Epidermal melanocyte (primary cell): ENCODE data around the gene MACROH2A2.
"Not testable (repeated sequence)": the region's sequence is repeated elsewhere in the genome, so short reads cannot be mapped to it uniquely, and the experiment has no call there.

Experiments
- DNase-seq: peaks from one replicate; pipeline ENCODE4 v3.0.0; 2011; ENCODE audit warnings: low spot score; ENCODE audit not compliant: insufficient read length

MACROH2A2 gene

GRCh38 chr10:70067586-70067985 lies 14.9 kb downstream of the MACROH2A2 start:
- no peak for DNase-seq

GRCh38 chr10:70068925-70069324 lies 16.3 kb downstream of the MACROH2A2 start:
- no peak for DNase-seq

GRCh38 chr10:70069346-70069745 lies 16.7 kb downstream of the MACROH2A2 start:
- no peak for DNase-seq

- no peak for DNase-seq
These were observed 18.2 kb downstream of the MACROH2A2 start for GRCh38 chr10:70070834-70071233.

DNA sequence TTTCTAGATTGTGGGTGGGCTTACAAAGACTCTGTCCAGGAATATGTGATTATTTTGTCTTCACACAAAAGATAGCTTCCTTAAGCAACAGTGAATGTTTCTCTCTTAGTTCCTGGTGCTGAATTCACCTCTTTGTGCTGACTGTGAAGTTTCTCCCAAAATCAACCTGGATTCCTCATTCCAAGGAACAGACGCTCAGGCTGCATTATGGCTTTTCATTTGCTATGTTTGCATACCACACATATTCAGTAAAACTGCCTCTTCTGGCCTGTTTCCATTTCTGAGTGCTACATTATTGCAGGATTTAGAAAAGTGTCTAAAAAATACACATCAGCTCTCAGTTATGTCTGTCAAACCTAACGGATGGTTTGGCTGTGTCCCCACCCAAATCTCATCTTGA lies 21.5 kb downstream of the MACROH2A2 start:
- DNase-seq, result no peak

- no peak for DNase-seq
These were observed 22.3 kb downstream of the MACROH2A2 start for GRCh38 chr10:70074971-70075370.

DNA sequence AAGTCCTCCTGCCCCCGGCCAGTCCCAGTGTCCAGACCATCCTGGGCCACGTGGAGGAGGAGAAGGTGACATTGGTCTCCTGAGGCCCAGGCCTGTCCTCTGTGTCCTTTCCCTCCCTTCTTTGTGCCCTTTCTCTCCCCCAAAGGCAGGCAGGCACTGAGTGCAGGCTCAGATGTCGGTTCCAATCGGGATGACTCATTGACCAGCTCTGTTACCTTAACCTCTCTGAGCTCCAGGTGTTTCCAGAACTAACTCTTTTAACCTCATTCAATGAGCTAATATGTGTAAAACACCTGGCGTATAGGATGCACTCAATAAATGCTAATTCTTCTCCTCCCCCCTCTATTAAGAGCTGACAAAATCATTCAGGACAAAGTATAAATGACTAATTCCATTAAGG lies 25.7 kb downstream of the MACROH2A2 start:
- DNase-seq, result no peak

GRCh38 chr10:70078937-70079336 lies 26.3 kb downstream of the MACROH2A2 start:
- DNase-seq, result no peak

DNA sequence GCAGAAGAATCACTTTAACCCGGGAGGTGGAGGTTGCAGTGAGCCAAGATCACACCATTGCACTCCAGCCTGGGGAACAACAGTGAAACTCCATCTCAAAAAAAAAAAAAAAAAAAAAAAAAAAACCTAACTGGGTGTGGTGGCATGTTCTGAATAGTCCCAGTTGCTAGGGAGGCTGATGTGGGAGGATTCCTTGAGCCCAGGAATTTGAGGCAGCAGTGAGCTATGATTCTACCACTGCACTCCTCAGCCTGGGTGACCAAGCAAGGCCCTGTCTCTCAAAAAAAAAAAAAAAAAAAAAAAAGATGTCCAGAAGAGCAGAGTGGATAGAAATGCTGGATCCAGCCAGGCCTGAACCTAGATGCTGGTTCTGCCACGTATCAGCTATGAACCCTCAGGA lies 28.1 kb downstream of the MACROH2A2 start:
- not testable (repeated sequence) for DNase-seq

DNA sequence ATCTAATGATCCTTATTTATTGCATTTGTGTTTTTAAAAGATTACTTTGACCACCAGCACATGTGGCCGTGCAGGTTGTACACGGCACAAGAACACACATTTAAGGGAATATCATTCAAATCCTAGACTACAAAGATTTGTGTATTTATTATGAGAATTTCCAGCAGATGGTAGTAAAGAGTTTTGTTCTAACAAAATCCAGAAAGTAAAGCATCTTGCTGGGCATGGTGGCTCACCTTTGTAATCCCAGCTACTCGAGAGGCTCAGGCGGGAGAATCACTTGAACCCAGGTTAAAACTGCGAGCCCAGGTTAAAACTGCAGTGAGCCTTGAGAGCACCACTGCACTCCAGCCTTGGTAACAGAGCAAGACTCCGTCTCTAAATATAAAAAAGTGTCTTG lies 31.5 kb downstream of the MACROH2A2 start:
- no peak for DNase-seq

DNA sequence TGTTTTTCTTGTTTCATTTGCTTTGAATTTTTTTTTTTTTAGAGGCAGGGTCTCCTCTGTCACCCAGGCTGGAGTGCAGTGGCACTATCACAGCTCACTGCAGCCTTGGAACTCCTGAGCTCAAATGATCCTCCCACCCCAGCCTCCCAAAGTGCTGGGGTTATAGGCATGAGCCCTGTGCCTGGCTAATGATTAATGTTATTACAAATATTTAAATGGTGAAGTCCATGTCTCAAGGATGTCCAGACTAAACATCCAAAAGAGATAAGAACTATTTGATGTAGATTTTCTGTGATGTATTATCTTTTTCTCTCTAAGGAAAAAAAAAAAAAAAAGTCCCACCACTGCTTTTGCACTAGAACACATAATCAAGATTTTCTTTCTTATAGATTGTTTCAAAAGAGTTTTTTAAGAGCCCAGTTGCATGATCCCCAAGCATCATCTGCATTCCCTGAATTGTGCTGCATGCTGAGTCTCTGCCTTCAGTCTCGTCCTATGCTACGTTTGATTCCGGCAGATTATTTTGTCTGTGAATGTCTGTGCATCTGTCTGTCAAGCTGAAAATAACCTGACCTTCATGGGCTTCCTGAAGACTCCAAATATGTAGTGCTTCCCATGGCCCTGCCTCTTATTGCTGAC lies 33.4 kb downstream of the MACROH2A2 start:
- no peak for DNase-seq

DNA sequence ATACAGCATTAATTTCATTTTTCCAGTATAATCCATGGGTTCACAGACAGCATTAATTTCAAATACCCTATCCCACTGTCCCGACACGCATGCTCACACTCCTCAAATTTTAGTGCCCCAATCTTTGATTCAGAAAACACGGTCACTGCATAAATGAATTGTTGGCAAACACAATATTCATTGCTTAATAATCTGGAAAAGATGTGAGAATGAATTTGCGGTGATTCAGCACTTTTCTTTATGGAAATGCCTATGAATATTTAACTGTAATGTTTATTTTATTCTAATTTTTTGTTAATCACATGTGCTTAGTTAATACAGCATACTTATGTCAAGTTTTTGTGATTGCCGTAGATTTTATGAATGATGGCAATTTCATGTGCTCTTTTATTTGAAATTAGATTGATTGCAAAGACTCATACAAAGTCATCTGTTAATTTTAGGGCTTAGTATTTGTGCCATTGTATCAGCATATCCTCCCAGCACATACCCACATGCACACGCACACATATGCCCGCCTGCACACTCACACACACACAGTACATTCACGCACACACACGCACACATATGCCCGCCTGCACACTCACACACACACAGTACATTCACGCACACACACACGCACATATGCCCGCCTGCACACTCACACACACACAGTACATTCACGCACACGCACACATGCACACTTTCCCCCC lies 35.1 kb downstream of the MACROH2A2 start:
- DNase-seq, result no peak

- no peak for DNase-seq
These were observed 35.7 kb downstream of the MACROH2A2 start for GRCh38 chr10:70088308-70088698.

DNA sequence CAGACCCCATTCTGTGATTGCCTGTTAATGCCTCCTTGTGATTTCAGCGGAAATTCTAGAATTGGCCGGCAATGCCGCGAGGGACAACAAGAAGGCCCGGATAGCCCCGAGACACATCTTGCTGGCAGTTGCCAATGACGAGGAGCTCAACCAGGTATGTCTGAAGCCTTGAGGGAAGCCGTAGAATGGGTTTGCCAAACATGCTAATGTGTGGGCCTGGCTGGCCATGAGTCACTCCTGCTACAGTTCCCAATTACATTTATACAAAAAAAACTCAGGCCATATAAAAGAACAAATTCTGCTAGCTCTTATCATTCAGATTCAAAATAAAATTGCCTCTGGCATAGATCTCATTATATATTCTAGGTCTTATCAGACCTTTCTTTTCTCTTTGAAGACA lies 37.4 kb downstream of the MACROH2A2 start:
- DNase-seq, result no peak

DNA sequence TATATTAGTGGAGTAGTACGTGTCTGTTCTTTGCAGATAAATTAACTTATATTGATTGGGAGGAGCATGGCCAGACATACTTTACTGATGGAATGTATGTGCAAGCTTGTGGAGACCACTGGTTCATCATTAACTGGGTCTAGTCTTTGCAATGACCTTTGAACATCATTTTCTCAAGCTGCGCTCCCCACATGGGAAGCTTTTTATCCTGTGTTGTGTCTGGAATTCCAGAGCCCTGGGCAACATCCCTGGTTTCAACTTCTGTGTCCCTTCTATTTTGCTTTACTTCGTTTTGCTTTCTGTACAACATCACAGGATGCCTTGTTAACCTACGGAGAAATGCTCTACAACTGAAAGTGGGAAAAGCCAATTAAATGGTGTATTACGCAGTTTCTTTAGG lies 38.3 kb downstream of the MACROH2A2 start:
- DNase-seq, result no peak

DNA sequence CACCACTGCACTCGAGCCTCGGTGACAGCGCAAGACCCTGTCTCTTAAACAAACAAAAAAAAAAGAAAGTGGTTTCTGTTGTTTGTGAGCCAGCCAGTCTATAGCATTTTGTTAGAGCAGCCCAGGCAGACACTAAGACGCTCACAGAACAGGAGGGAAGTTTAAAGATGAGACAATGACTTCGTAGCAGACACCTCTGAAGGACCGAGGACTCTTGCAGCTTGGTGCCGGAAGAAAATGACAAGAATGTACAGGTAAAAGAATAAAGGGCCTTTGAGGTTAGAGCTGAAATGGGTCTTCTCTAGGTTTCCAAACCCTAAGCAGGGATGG lies 39.7 kb downstream of the MACROH2A2 start:
- DNase-seq, result no peak

DNA sequence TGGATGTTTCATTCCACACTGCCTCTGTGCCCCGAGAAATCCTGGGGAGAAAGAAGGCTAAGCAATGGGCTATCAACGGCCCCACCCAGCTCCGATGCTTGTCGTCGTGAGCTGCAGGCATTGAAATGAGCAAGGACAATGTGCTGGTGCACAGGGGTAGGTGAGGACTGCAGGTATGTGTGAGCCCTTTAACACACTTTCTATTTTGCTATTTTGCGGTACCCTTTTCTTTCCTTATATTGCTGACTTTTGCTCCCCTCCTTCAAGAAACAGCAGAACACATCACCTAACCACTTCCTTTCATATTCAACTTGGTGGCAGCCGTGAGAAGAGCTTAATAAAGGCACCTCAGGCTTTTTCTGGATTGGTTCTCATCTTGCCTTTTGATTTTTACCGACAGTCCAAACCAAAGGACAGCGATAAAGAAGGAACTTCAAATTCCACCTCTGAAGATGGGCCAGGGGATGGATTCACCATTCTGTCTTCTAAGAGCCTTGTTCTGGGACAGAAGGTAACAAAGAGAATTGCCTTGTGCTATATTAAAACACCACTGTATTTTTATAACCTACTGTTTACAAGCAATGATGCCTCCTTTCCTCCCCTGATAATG lies 40.8 kb downstream of the MACROH2A2 start:
- DNase-seq, result no peak

DNA sequence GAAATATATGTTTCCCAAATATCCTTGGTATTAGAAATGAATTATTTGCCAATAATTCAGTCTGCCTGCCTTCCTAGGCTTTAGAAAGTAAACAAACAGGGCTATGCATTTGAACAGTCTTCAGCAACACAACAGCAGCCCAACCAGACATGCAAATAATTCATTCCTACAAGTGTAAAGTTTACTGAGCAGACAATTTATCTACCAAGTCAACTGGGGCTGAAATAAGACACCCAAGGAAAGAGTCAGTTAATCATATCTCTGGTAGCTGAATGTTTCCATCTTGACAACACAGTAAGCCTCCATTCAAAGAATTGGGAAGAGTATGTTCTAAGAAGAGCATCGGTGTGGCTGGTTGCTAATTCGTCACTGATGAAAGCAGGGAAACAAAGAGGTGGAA lies 41.6 kb downstream of the MACROH2A2 start:
- no peak for DNase-seq

- DNase-seq, result no peak
These were observed 43.5 kb downstream of the MACROH2A2 start for GRCh38 chr10:70096016-70096704.

DNA sequence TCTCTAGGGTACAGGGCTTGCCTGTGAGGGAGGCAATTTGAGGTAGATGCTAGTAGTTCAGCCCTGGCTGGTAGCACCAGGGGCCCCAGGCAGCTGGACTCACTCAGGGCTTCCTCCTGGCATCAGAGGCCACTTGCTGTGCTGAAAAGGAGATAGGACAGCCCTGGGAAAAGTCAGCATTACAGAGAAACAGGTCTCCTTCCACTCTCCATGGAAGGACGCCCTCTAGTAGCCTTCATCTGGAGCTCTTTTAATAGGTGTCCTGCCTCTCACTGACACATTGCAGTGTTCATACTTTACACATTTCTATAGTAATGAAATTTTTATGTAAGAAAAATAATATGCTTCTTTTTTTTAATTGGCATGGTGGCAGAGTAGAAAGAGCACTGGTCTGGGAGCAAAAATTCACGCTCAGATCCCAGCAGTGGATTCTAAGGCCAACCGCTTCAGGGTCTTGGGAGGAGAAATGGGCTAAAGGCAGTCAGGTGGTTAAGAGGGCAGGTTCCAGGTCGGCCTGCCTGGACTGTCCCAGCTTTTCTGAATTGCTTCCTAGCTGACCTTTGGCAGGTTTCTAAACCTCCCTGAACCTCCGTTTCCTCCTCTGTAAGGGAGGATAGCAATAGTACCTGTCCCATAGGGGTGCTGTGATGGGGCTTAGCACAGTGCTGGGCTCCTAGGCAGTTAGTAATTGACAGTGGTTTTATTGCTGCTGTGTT lies 44.2 kb downstream of the MACROH2A2 start:
- no peak for DNase-seq

- DNase-seq, result no peak
These were observed 44.8 kb downstream of the MACROH2A2 start for GRCh38 chr10:70097459-70097858.

- no peak for DNase-seq
These were observed 45.6 kb downstream of the MACROH2A2 start for GRCh38 chr10:70098271-70098670.
